Suprapubic skin (tissue), 4 donors: ENCODE measurements around the gene KRTAP5-4.

ENCODE experiments used
- CTCF ChIP-seq, 2 donors: fragments of 200-600 bp in 1 of 2; fragments of 450-650 bp in 1 of 2; sonication (generic) in 1 of 2; IDR thresholded peaks; one replicate each; pipeline ENCODE4 v1.5.1; 2016 to 2019; ENCODE audit warnings: antibody characterized with exemption in 2 of 2, mild to moderate bottlenecking in 1 of 2, moderate library complexity in 1 of 2
- EP300 ChIP-seq: sonication (generic); formaldehyde crosslinking; IDR thresholded peaks from one replicate; pipeline ENCODE4 v1.6.1; 2017; ENCODE audit warnings: antibody characterized with exemption
- POLR2A ChIP-seq, 2 donors: fragments of 450-650 bp; IDR thresholded peaks; one replicate each; pipeline ENCODE4 v1.6.1; 2017; ENCODE audit warnings: antibody characterized with exemption in 2 of 2, mild to moderate bottlenecking in 2 of 2, moderate library complexity in 2 of 2
- POLR2AphosphoS5 ChIP-seq, 3 donors: sonication (generic); formaldehyde crosslinking; IDR thresholded peaks; one replicate each; pipeline ENCODE4 v1.6.1; 2017; ENCODE audit warnings: antibody characterized with exemption in 3 of 3

GRCh38 chr11:1586699-1587098 lies 35.2 kb downstream of the KRTAP5-4 start:
- TF ChIP-seq CTCF (IDR thresholded peaks at IDR 0.05) (no peak), EP300 (no peak), POLR2A (IDR thresholded peaks at IDR 0.05) (no peak), POLR2AphosphoS5 (IDR thresholded peaks at IDR 0.05) (no peak)
